ENCODE measurements around the gene EFCC1. TPM values are rescaled to one million over a fixed set of nuclear protein-coding genes. Genes with fewer than 3 reads are reported as not detected.

EFCC1 gene
- total RNA-seq, 2 donors from 2014 or later = 0.31 to 0.93 TPM

DNA sequence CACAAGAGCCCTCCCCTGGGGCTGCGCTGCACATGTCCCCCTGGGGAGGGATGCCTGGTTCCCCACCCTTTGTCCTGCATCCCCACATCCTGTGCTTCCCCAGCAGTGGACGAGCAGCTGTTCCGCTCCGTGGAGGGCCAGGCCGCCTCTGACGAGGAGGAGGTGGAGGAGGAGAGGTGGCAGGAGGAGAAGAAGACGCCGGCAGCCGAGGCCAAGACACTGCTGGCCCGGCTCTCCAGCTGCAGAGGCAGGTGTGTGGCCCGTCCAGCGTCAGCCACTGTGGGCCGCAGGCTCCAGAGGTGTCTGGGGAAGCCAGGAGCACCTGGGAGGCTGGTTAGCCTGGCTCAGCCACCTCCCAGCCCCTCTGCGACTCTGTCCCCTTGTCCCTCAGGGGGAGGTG lies 31.6 kb downstream of the EFCC1 start:
- no peaks in the 10 kb centered on the region for H3K4me1 ChIP-seq (ENCODE audit: control insufficient read depth, insufficient read depth, low read length)
- H3K4me3 ChIP-seq (ENCODE audit: low read length) = no peak overlapping the region
- Mint-ChIP-seq H3K27me3 (ENCODE audit: insufficient read depth) (peaks cover 18% of the 10 kb centered on the region), H3K9me3 (peaks cover 4% of the 10 kb centered on the region), H3K4me1 (no peaks in the 10 kb centered on the region), H3K36me3 (ENCODE audit: low read depth) (no peaks in the 10 kb centered on the region), H3K4me3 (no peak overlapping the region), H3K27ac (no peak overlapping the region)
- H3K9ac ChIP-seq (ENCODE audit: extremely low read depth, low read length, poor library complexity, severe bottlenecking) = no peak overlapping the region
- WGBS, 2 experiments (ENCODE audit: insufficient coverage in 1 of 2, insufficient read length in 1 of 2) = 81 to 91% methylated on average over 5 to 14 of the region's 14 CpGs
- H3K27me3 ChIP-seq (ENCODE audit: control insufficient read depth, insufficient read depth, low read length, poor library complexity, severe bottlenecking) = no peaks in the 10 kb centered on the region
- no peak overlapping the region for H3K27ac ChIP-seq (ENCODE audit: low read depth, low read length)
- no peak for TF ChIP-seq CTCF (conservative IDR thresholded peaks at IDR 0.05)
- peaks cover 4% of the 10 kb centered on the region for H3K9me3 ChIP-seq (ENCODE audit: control insufficient read depth, low read length)
- DNase-seq = no peak
- H3K36me3 ChIP-seq (ENCODE audit: control insufficient read depth, insufficient read depth, low read length) = no peaks in the 10 kb centered on the region

DNA sequence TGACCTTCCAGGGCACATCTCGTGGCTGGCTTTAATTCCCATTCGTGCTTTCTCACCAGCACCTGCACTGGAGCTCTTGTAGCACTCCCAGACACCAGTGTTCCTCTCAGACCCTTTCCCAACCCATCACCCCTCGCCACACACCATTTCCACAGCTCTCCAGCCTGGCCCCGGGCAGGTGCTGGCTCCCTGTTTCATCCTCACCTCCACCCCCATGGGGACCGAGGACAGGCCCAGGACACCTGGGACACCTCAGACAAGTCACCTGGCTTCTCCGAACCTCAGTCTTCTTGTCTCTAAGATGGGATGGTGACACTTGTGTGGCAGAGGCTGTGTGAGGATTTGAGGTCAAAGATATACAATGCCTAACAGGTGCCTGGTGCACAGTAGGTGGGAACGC lies 32.0 kb downstream of the EFCC1 start:
- DNase-seq = no peak
- no peak for TF ChIP-seq CTCF (conservative IDR thresholded peaks at IDR 0.05)

DNA sequence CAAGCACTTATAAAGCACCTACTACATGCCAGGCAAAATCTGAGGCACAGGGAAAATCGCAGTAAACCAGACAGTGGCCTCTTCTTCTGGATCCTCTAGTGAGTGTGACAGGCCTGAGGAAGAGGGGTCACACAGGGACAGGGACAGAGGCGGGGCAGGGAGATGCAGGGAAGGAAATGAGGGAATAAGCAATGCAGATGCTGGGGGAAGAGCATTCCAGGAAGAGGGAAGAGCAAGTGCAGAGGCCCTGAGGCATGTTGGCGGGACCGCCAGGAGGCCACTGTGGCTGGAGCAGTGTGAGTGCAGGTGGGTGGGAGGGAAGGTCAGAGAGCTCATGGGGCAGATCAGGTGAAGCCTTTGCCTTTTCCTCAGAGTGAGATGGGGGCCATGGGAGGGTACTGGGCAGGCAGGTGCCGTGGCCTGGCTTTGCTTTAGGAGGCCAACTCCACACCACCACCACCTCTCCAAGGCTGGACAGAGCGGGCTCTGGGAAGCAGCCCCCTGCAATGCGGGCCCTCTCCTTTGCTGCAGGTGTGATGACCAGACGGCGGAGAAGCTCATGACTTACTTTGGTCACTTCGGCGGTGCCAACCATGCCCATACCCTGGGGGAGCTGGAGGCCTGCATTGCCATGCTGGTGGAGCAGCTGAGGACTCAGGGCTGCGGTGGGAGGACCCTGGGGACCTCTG lies 32.7 kb downstream of the EFCC1 start:
- H3K36me3 Mint-ChIP-seq (ENCODE audit: low read depth) = no peaks in the 10 kb centered on the region
- H3K36me3 ChIP-seq (ENCODE audit: control insufficient read depth, insufficient read depth, low read length) = no peaks in the 10 kb centered on the region
- H3K27ac ChIP-seq (ENCODE audit: low read depth, low read length) = no peak overlapping the region
- no peak for TF ChIP-seq CTCF (conservative IDR thresholded peaks at IDR 0.05)
- WGBS, 2 experiments (ENCODE audit: insufficient coverage in 1 of 2, insufficient read length in 1 of 2) = 92 to 96% methylated on average over 9 to 12 of the region's 12 CpGs
- no peak overlapping the region for H3K4me3 ChIP-seq (ENCODE audit: low read length)
- H3K4me3 Mint-ChIP-seq = no peak overlapping the region
- H3K27ac Mint-ChIP-seq = no peak overlapping the region
- no peaks in the 10 kb centered on the region for H3K27me3 ChIP-seq (ENCODE audit: control insufficient read depth, insufficient read depth, low read length, poor library complexity, severe bottlenecking)
- peaks cover 4% of the 10 kb centered on the region for H3K9me3 Mint-ChIP-seq
- H3K4me1 Mint-ChIP-seq = peaks cover 4% of the 10 kb centered on the region
- no peaks in the 10 kb centered on the region for H3K4me1 ChIP-seq (ENCODE audit: control insufficient read depth, insufficient read depth, low read length)
- DNase-seq = no peak
- H3K9ac ChIP-seq (ENCODE audit: extremely low read depth, low read length, poor library complexity, severe bottlenecking) = no peak overlapping the region
- H3K9me3 ChIP-seq (ENCODE audit: control insufficient read depth, low read length) = peaks cover 4% of the 10 kb centered on the region
- H3K27me3 Mint-ChIP-seq (ENCODE audit: insufficient read depth) = peaks cover 8% of the 10 kb centered on the region

More for the DNA sequence above, 32.0 kb downstream of the EFCC1 start:
- Histone ChIP-seq H3K9me3 (ENCODE audit: control insufficient read depth, low read length) (peaks cover 4% of the 10 kb centered on the region), H3K27ac (ENCODE audit: low read depth, low read length) (no peak overlapping the region), H3K9ac (ENCODE audit: extremely low read depth, low read length, poor library complexity, severe bottlenecking) (no peak overlapping the region), H3K36me3 (ENCODE audit: control insufficient read depth, insufficient read depth, low read length) (no peaks in the 10 kb centered on the region), H3K4me3 (ENCODE audit: low read length) (no peak overlapping the region), H3K27me3 (ENCODE audit: control insufficient read depth, insufficient read depth, low read length, poor library complexity, severe bottlenecking) (no peaks in the 10 kb centered on the region), H3K4me1 (ENCODE audit: control insufficient read depth, insufficient read depth, low read length) (no peaks in the 10 kb centered on the region)
- no peak overlapping the region for H3K4me3 Mint-ChIP-seq
- H3K27ac Mint-ChIP-seq = no peak overlapping the region
- no peaks in the 10 kb centered on the region for H3K4me1 Mint-ChIP-seq
- 95 to 100% methylated on average over 1 to 7 of the region's 7 CpGs for WGBS, 2 experiments (ENCODE audit: insufficient coverage in 1 of 2, insufficient read length in 1 of 2)
- H3K9me3 Mint-ChIP-seq = peaks cover 4% of the 10 kb centered on the region
- H3K27me3 Mint-ChIP-seq (ENCODE audit: insufficient read depth) = peaks cover 15% of the 10 kb centered on the region
- H3K36me3 Mint-ChIP-seq (ENCODE audit: low read depth) = no peaks in the 10 kb centered on the region

Measured in endodermal cell (in vitro differentiated cells).